Erythroblast (primary cell): ENCODE results near the gene C10orf53.

ENCODE experiments used
- GATA1 ChIP-seq: IDR thresholded peaks from 2 replicates; pipeline ENCODE4 v1.6.1; 2011; ENCODE audit warnings: low read depth, mild to moderate bottlenecking, control low read depth, low read length, moderate library complexity
- POLR2A ChIP-seq: IDR thresholded peaks from 2 replicates; pipeline ENCODE4 v1.6.1; 2011; ENCODE audit warnings: mild to moderate bottlenecking, low read length

GRCh38 chr10:49711481-49711880, 32.0 kb downstream of the C10orf53 start:
- TF ChIP-seq POLR2A: no peak
- no peak for TF ChIP-seq GATA1
